GM12878 (cell line): ENCODE measurements around the gene CISD2. TPM values are rescaled to one million over a fixed set of nuclear protein-coding genes. Genes with fewer than 3 reads are reported as not detected.

Source experiments
- ATF3 ChIP-seq: IDR thresholded peaks from 2 replicates; pipeline ENCODE4 v1.6.1; 2011; ENCODE audit warnings: low read depth, mild to moderate bottlenecking, low read length, moderate library complexity, borderline replicate concordance; ENCODE audit errors: extremely low read depth
- BCL11A ChIP-seq: IDR thresholded peaks from 2 replicates; pipeline ENCODE4 v1.6.1; 2011; ENCODE audit warnings: low read depth, low read length
- EED ChIP-seq: sonication (generic); IDR thresholded peaks from 2 replicates; pipeline ENCODE4 v1.6.1; 2016; ENCODE audit warnings: antibody characterized with exemption, low read depth
- NR2F1 ChIP-seq: fragments of 450-650 bp; conservative IDR thresholded peaks from 2 replicates; pipeline ENCODE4 v1.6.1; 2017; ENCODE audit warnings: mild to moderate bottlenecking
- SMC3 ChIP-seq: IDR thresholded peaks from 2 replicates; pipeline ENCODE4 v1.6.1; 2011; ENCODE audit warnings: low read length, improper control_type of control experiment, borderline replicate concordance
- SPI1 ChIP-seq: IDR thresholded peaks from 2 replicates; pipeline ENCODE4 v1.6.1; 2011; ENCODE audit warnings: low read depth, mild to moderate bottlenecking, low read length, moderate library complexity, borderline replicate concordance; ENCODE audit not compliant: insufficient read depth
- ZBTB11 ChIP-seq: fragments of 450-650 bp; formaldehyde crosslinking; IDR thresholded peaks from 2 replicates; pipeline ENCODE4 v1.5.0; 2022; ENCODE audit warnings: mild to moderate bottlenecking, missing genetic modification characterization
- polyA plus RNA-seq, 11 experiments: library from polyadenylated mRNA; depleted of rRNA in 4 of 11; unstranded in 6 of 11; stranded (reverse) in 5 of 11; fragments of >200 nt; fragmentation: Nextera tagmentation in 4 of 11; fragmentation: Illumina TruSeq in 1 of 11; extraction: Ambion mirVana in 4 of 11; extraction: Trizol in 1 of 11; gene quantifications; 1 replicate in 1 of 11; 2 replicates in 10 of 11; pipeline versions ENCODE4 v1.2.1 to v1.2.3, GENCODE V29; 2011 to 2016; ENCODE audit warnings: inconsistent platforms in 2 of 11, missing spikeins in 2 of 11, low read depth in 1 of 11
- total RNA-seq, 4 experiments: library from RNA; depleted of rRNA in 3 of 4; stranded (reverse); fragments of >200 nt in 3 of 4; fragmentation: Illumina TruSeq in 1 of 4; extraction: Trizol in 1 of 4; gene quantifications; 2 replicates each; pipeline versions ENCODE4 v1.2.1 to v1.2.3, GENCODE V29; 2013 to 2021
- TF ChIP-seq, protein P1 (sequence below): fragments of 450-650 bp; formaldehyde crosslinking; IDR thresholded peaks from 2 replicates; pipeline ENCODE4 v1.4.0; 2022; ENCODE audit warnings: mild to moderate bottlenecking, moderate library complexity
- TF ChIP-seq, protein P2 (sequence below): fragments of 150-350 bp; IDR thresholded peaks from 2 replicates; pipeline ENCODE4 v1.6.1; 2014; ENCODE audit warnings: mild to moderate bottlenecking, low read depth, low read length
- TF ChIP-seq, protein P3 (sequence below): fragments of 450-650 bp; IDR thresholded peaks from 2 replicates; pipeline ENCODE4 v1.6.1; 2017; ENCODE audit warnings: mild to moderate bottlenecking, low read depth, inconsistent platforms; ENCODE audit not compliant: poor library complexity, severe bottlenecking
- TF ChIP-seq, protein P4 (sequence below): IDR thresholded peaks from 2 replicates; pipeline ENCODE4 v1.6.1; 2011; ENCODE audit warnings: mild to moderate bottlenecking, low read depth, low read length, moderate library complexity; ENCODE audit not compliant: insufficient replicate concordance

Gene CISD2
- total and polyA plus RNA-seq, 10 of the 15 experiments (the other 5 are each of a cell fraction or from before 2014, with no cell fraction given), result 29.5 to 132 (median 38.9) TPM

GRCh38 chr4:102825261-102826091 lies 43.3 kb upstream of the CISD2 start (continued):
- TF ChIP-seq, protein P1, sequence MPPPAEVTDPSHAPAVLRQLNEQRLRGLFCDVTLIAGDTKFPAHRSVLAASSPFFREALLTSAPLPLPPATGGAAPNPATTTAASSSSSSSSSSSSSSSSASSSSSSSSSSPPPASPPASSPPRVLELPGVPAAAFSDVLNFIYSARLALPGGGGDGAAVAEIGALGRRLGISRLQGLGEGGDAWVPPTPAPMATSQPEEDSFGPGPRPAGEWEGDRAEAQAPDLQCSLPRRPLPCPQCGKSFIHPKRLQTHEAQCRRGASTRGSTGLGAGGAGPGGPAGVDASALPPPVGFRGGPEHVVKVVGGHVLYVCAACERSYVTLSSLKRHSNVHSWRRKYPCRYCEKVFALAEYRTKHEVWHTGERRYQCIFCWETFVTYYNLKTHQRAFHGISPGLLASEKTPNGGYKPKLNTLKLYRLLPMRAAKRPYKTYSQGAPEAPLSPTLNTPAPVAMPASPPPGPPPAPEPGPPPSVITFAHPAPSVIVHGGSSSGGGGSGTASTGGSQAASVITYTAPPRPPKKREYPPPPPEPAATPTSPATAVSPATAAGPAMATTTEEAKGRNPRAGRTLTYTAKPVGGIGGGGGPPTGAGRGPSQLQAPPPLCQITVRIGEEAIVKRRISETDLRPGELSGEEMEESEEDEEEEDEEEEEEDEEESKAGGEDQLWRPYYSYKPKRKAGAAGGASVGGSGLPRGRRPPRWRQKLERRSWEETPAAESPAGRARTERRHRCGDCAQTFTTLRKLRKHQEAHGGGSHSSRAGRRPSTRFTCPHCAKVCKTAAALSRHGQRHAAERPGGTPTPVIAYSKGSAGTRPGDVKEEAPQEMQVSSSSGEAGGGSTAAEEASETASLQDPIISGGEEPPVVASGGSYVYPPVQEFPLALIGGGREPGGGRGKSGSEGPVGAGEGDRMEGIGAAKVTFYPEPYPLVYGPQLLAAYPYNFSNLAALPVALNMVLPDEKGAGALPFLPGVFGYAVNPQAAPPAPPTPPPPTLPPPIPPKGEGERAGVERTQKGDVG, result no peak
- TF ChIP-seq, protein P2, sequence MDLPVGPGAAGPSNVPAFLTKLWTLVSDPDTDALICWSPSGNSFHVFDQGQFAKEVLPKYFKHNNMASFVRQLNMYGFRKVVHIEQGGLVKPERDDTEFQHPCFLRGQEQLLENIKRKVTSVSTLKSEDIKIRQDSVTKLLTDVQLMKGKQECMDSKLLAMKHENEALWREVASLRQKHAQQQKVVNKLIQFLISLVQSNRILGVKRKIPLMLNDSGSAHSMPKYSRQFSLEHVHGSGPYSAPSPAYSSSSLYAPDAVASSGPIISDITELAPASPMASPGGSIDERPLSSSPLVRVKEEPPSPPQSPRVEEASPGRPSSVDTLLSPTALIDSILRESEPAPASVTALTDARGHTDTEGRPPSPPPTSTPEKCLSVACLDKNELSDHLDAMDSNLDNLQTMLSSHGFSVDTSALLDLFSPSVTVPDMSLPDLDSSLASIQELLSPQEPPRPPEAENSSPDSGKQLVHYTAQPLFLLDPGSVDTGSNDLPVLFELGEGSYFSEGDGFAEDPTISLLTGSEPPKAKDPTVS, result no peak
- TF ChIP-seq ATF3, result no peak
- TF ChIP-seq NR2F1, result no peak
- TF ChIP-seq EED, result no peak; the same call in 1 of the 2 replicates
- TF ChIP-seq SMC3, result no peak
- TF ChIP-seq, protein P3, sequence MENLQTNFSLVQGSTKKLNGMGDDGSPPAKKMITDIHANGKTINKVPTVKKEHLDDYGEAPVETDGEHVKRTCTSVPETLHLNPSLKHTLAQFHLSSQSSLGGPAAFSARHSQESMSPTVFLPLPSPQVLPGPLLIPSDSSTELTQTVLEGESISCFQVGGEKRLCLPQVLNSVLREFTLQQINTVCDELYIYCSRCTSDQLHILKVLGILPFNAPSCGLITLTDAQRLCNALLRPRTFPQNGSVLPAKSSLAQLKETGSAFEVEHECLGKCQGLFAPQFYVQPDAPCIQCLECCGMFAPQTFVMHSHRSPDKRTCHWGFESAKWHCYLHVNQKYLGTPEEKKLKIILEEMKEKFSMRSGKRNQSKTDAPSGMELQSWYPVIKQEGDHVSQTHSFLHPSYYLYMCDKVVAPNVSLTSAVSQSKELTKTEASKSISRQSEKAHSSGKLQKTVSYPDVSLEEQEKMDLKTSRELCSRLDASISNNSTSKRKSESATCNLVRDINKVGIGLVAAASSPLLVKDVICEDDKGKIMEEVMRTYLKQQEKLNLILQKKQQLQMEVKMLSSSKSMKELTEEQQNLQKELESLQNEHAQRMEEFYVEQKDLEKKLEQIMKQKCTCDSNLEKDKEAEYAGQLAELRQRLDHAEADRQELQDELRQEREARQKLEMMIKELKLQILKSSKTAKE, result peak; percentile 59
- TF ChIP-seq BCL11A, result no peak
- TF ChIP-seq, protein P4, sequence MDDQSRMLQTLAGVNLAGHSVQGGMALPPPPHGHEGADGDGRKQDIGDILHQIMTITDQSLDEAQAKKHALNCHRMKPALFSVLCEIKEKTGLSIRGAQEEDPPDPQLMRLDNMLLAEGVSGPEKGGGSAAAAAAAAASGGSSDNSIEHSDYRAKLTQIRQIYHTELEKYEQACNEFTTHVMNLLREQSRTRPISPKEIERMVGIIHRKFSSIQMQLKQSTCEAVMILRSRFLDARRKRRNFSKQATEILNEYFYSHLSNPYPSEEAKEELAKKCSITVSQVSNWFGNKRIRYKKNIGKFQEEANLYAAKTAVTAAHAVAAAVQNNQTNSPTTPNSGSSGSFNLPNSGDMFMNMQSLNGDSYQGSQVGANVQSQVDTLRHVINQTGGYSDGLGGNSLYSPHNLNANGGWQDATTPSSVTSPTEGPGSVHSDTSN, result no peak
- peak; percentile 34; the same call in 1 of the 2 replicates for TF ChIP-seq ZBTB11 (CRISPR knock-in tag)
- peak; percentile 75; the same call in 1 of the 2 replicates for TF ChIP-seq SPI1
